Activated CD8-positive, alpha-beta T cell treated with anti-CD3 and anti-CD28 coated beads, Interleukin-2, amount 10 ng/mL, durations not matched to agents 7 days and 5 days (primary cell): Measurements from ENCODE around the gene GAL3ST2. TPM values are rescaled to one million over a fixed set of nuclear protein-coding genes. Genes with fewer than 3 reads are reported as not detected.
A peak's percentile ranks its signal among the peaks of the same experiment; 100 is the strongest.
"Not testable (repeated sequence)": the region's sequence is repeated elsewhere in the genome, so short reads cannot be mapped to it uniquely, and the experiment has no call there.

Experiments
- ATAC-seq: fragments of 150-1000 bp; cut with Tn5 transposase; one replicate; pipeline ENCODE4 v1.10.0; 2021; ENCODE audit warnings: moderate library complexity
- CTCF ChIA-PET: fragments of 350-600 bp; sonication (Branson Sonifier 250); formaldehyde crosslinking; loops from one replicate; lab custom pipeline; 2021; ENCODE audit warnings: antibody characterized with exemption; lab: Charles Lee
- POLR2A ChIA-PET: fragments of 350-600 bp; sonication (Branson Sonifier 250); formaldehyde crosslinking; loops from one replicate; lab custom pipeline; 2021; ENCODE audit warnings: antibody characterized with exemption; lab: Charles Lee
- DNase-seq: peaks from one replicate; pipeline ENCODE4 v3.0.0-alpha.2; 2020
- H3K27ac Mint-ChIP-seq: one replicate; pipeline ENCODE4 v1.8.0; 2021; ENCODE audit warnings: mild to moderate bottlenecking, mixed read lengths
- H3K27me3 Mint-ChIP-seq: one replicate; pipeline ENCODE4 v1.8.0; 2021; ENCODE audit warnings: low read depth, mixed read lengths
- H3K36me3 Mint-ChIP-seq: one replicate; pipeline ENCODE4 v1.8.0; 2021; ENCODE audit warnings: low read depth, mixed read lengths
- H3K4me1 Mint-ChIP-seq: one replicate; pipeline ENCODE4 v1.8.0; 2021; ENCODE audit warnings: low read depth, mixed read lengths
- H3K4me3 Mint-ChIP-seq: one replicate; pipeline ENCODE4 v1.8.0; 2021; ENCODE audit warnings: mild to moderate bottlenecking, mixed read lengths
- H3K9me3 Mint-ChIP-seq: one replicate; pipeline ENCODE4 v1.8.0; 2022; ENCODE audit warnings: mixed read lengths; ENCODE audit not compliant: insufficient read depth
- total RNA-seq, 2 experiments: library from RNA; stranded (reverse); gene quantifications; one replicate each; pipeline ENCODE4 v1.2.3, GENCODE V29; 2021

The GAL3ST2 gene
- total RNA-seq, 2 experiments from 2014 or later: 0.34 TPM

DNA sequence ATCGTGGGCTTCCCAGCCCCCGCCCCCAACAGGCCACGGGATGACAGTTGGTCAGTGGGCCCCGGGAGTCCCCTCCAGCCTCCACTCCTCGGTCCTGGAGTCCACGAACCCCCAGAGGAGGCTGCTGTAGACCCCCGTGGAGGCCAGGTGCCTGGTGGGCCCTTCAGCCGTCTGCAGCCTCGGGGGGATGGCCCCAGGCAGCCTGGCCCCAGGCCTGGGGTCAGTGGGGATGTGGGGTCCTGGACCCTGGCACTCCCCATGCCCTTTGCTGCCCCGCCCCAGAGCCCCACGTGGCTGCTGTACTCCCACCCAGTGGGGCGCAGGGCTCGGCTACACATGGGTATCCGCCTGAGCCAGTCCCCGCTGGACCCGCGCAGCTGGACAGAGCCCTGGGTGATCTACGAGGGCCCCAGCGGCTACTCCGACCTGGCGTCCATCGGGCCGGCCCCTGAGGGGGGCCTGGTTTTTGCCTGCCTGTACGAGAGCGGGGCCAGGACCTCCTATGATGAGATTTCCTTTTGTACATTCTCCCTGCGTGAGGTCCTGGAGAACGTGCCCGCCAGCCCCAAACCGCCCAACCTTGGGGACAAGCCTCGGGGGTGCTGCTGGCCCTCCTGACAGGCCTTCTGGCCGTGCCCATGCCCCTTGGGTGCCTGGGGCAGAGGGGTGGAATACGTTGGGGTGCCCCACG, 40.0 kb downstream of the GAL3ST2 start:
- ChIA-PET POLR2A (no interaction called here), CTCF (no interaction called here)
- Mint-ChIP-seq H3K36me3 (no peaks in the 10 kb centered on the region), H3K4me3 (no peak overlapping the region), H3K27ac (no peak overlapping the region), H3K9me3 (no peaks in the 10 kb centered on the region), H3K4me1 (peaks cover 14% of the 10 kb centered on the region), H3K27me3 (no peaks in the 10 kb centered on the region)
- no peak for ATAC-seq
- no peak for DNase-seq

DNA sequence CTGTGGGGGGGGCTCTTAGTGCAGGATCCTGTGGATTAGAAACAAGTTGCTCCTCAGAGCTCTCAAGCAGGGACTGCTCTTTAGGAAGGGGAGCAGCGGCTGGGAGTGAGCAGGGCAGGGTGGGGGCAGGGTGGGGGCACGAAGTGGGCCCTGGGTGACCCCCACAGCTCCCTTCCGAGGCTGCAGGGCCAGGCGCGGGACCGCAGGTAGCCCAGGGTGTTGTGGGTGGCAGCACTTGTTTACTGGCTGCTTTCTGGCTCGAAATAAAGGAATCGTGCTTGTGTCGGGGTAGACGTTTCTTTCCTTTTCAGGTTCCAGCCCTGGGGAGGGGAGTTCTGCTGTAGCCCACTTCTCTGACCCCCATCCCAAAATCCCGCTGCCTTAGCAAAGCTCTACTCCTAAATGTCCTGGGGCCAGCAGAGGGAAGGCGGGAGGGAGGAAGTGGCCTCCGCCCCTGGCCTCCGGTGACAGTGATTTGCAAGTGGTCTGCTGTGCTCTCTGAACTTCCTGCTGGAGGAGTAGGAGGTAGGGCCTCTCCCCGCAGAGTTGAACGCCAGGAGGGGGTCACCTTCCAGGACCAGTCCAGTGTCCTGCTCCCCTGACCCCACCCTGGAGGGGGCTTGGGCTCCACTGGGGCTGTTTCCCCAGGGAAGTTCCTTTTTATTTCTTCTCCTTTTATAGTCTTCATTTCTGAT, 40.7 kb downstream of the GAL3ST2 start:
- ATAC-seq: no peak
- POLR2A ChIA-PET: no interaction called here
- Mint-ChIP-seq H3K36me3 (no peaks in the 10 kb centered on the region), H3K4me3 (peak overlapping the region; percentile 12), H3K9me3 (no peaks in the 10 kb centered on the region), H3K4me1 (peaks cover 18% of the 10 kb centered on the region), H3K27me3 (no peaks in the 10 kb centered on the region), H3K27ac (no peak overlapping the region)
- DNase-seq: no peak
- CTCF ChIA-PET: no interaction called here

DNA sequence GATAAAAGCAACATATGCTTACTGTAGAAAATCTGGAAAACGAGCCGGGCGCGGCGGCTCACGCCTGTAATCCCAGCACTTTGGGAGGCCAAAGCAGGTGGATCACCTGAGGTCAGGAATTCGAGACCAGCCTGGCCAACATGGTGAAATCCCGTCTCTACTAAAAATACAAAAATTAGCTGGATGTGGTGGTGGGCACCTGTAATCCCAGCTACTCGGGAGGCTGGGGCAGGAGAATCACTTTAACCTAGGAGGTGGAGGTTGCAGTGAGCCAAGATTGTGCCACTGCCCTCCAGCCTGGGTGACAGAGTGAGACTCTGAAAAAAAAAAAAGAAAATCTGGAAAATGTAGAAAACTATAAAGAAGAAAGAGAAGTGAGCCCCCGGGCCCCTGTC, 41.2 kb downstream of the GAL3ST2 start:
- H3K36me3 Mint-ChIP-seq, H3K27ac Mint-ChIP-seq, H3K9me3 Mint-ChIP-seq, CTCF ChIA-PET, POLR2A ChIA-PET, ATAC-seq, DNase-seq, H3K27me3 Mint-ChIP-seq, H3K4me3 Mint-ChIP-seq: not testable (repeated sequence)
- peaks cover 21% of the 10 kb centered on the region for H3K4me1 Mint-ChIP-seq

DNA sequence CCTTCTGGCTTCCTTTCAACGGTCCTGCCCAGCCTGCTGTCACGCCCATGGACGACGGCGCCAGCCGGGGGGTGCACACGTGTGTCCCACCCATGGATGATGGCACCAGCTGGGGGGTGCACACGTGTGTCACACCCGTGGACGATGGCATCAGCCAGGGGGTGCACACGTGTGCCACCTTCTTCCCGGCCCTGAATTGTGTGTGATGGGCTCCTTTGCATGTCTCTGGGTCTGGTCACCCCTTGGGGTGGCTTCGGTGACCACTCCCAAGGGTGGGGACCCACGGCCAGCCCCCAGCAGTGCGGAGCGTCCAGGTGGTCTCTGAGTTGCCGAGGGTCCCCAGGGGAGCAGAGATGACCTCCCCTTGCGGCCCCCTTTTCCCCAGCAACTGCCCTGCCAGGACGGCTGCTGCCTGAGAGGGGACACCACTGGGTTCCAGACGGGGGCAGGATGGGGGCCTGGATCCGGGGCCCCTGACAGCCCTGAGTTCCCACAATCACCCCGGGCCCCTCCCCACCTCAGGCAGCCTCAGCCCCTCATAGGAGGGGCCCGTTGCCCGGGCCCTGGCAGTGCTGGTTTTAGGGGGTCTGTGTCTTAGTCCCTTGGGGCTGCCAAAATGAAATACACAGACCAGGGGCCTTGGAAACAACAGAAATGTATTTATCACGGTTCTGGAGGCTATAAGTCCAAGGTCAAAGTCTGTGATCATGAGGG, 41.8 kb downstream of the GAL3ST2 start:
- no peak overlapping the region for H3K27ac Mint-ChIP-seq
- no peak for DNase-seq
- H3K4me1 Mint-ChIP-seq: peaks cover 19% of the 10 kb centered on the region
- no peaks in the 10 kb centered on the region for H3K36me3 Mint-ChIP-seq
- H3K4me3 Mint-ChIP-seq: no peak overlapping the region
- H3K27me3 Mint-ChIP-seq: peaks cover 3% of the 10 kb centered on the region
- ChIA-PET CTCF (no interaction called here), POLR2A (no interaction called here)
- no peak for ATAC-seq
- no peaks in the 10 kb centered on the region for H3K9me3 Mint-ChIP-seq

DNA sequence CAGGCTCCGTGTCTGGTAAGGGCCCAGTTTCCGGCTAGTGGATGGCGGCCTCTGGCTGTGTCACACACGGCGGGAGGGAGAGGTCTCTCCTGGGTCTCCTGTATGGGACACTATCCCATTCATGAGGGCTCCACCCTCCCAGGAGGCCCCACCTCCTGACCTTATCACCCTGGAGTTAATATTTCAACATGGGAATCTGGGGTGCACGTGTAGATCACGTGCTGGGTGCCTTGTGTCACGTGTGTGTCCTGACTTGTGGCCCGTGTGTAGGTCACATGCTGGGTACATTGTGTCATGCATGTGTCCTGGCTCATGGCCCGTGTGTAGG, 42.3 kb downstream of the GAL3ST2 start:
- ATAC-seq: no peak

DNA sequence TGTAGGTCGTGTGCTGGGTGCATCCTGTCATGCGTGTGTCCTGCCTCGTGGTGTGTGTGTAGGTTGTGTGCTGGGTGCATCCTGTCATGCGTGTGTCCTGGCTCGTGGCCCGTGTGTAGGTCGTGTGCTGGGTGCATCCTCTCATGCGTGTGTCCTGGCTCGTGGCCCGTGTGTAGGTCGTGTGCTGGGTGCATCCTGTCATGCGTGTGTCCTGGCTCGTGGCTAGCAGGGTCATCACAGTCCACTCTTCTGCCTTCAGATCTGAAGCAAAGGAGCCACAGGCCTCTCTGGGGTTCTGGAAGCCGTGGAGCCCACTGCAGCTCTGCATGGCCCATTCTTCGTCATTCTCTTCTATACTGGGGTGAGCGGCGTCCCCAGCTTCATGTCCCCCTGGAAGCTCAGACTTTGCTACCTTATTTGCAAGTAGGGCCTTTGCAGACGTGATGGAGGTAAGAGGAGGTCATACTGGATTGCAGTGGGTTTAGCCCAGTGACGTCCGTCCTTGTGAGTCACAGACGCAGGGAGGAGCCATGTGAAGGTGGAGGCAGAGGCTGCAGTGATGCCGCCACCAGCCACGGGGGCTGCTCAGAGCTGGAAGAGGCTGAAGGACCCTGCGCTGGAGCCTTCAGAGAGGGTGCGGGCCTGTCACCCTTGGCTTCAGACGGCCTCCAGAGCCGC, 43.5 kb downstream of the GAL3ST2 start:
- H3K36me3 Mint-ChIP-seq, CTCF ChIA-PET, H3K27me3 Mint-ChIP-seq, DNase-seq, ATAC-seq, H3K27ac Mint-ChIP-seq, H3K9me3 Mint-ChIP-seq, H3K4me3 Mint-ChIP-seq: not testable (repeated sequence)
- peaks cover 19% of the 10 kb centered on the region for H3K4me1 Mint-ChIP-seq
- POLR2A ChIA-PET: interaction anchor here (0.6 kb wide), 1 partner anchor 12 kb away, joined by 3 read pairs; no protein-coding TSS in a partner anchor

More for the DNA sequence above, 42.3 kb downstream of the GAL3ST2 start:
- no peak for DNase-seq
- Mint-ChIP-seq H3K36me3 (peaks cover 3% of the 10 kb centered on the region), H3K27me3 (peaks cover 3% of the 10 kb centered on the region), H3K27ac (no peak overlapping the region), H3K9me3 (no peaks in the 10 kb centered on the region), H3K4me3 (no peak overlapping the region), H3K4me1 (peaks cover 20% of the 10 kb centered on the region)
- ChIA-PET CTCF (no interaction called here), POLR2A (no interaction called here)

DNA sequence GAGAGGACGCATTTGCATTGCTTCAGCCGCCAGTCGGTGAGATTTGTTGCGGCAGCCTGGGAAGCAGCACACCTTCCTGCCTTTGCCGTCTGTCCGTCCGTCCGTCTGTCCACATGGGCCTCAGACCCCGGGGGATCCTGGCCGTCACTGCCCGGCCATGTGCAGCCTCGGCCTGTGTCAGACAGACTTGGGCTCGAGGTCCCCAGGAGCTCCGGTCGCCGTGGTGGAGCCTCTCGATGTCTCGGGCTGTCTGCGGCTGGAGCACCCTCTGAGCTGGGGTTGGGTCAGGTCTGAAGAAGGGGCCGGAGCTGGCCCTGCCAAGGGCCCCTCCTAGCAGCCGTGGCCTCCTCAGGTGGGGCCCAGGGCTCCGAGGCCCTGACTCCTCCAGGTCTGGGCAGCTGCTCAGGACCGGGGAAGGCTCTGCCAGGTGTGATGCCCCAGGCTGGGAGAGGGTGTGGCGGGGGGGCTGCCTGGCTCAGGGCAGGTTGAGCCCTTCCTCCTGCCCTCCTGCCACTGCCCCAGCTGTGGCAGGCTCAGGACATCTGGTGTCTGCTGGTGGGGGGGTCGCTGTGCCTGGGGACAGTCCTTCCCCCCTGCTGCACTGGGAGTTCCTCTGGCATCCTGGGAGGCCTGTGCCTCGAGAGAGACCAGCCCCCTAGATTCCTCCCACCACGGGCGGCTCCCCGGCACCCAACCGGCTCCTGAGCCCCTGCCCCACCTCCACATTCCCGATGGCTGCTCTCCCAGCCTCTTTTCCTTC, 44.2 kb downstream of the GAL3ST2 start:
- CTCF ChIA-PET: no interaction called here
- POLR2A ChIA-PET: interaction anchor here (0.6 kb wide), 1 partner anchor 11 kb away, joined by 3 read pairs; no protein-coding TSS in a partner anchor
- H3K4me3 Mint-ChIP-seq: no peak overlapping the region

DNA sequence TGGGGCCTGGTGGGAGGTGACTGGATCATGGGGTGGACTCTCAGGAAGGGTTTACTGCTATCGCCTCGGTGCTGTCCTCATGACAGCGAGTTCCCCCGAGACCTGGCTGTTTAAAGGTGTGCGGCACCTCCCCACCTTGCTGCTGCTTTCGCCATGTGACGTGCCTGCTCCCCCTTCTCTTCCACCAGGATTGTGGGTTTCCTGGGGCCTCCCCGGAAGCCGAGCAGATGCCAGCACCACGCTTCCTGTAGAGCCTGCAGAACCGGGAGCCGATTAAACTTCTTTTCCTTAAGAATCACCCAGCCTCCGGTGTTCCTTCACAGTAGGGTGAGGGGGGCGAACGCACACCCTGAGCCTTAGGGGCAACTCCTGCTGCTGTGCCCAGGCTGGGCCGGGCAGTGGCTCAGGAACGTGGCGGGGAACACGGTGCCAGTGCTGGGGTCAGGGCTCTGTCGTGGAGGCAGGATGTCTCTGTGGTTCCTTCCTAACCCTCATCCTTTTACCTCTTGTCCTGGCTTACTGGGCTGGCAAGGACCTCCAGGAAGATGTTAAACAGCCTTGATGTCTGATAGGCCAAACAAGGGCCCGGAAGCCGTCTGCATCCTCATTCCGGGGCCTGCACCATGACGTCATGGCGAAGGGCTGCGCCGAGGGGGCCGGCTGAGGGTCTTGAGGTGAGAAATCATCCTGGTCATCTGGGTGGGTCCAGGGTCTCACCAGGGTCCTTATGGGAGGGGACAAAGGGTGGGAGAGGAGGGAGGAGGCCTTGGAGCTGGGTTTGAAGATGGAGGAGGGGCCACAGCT, 45.0 kb downstream of the GAL3ST2 start:
- no peak for ATAC-seq
- Mint-ChIP-seq H3K36me3 (peaks cover 6% of the 10 kb centered on the region), H3K27me3 (peaks cover 8% of the 10 kb centered on the region), H3K27ac (no peak overlapping the region), H3K9me3 (peaks cover 2% of the 10 kb centered on the region), H3K4me1 (peaks cover 21% of the 10 kb centered on the region), H3K4me3 (no peak overlapping the region)
- CTCF ChIA-PET: no interaction called here
- POLR2A ChIA-PET: no interaction called here
- no peak for DNase-seq

More for the DNA sequence above, 44.2 kb downstream of the GAL3ST2 start:
- Mint-ChIP-seq H3K4me1 (peaks cover 19% of the 10 kb centered on the region), H3K27ac (no peak overlapping the region), H3K27me3 (peaks cover 7% of the 10 kb centered on the region), H3K36me3 (peaks cover 6% of the 10 kb centered on the region), H3K9me3 (no peaks in the 10 kb centered on the region)
- DNase-seq (no peak), ATAC-seq (no peak)

DNA sequence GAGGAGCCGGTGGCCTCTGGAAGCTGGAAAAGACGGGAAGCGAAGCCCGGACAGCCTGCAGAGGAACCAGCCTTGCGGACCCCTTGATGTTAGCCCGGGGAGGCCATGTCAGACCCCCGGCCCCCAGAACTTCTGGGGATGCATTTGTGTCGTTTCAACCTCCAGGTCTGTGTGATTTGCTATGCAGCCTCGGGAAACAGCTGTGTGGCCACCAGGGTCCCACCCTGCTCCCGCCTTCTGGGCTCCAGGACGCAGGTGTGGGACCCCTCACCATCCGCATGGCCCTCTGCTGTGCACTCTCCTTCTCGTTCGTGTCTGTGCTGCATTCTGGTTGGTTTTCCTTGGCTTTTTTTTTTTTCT, 45.6 kb downstream of the GAL3ST2 start:
- CTCF ChIA-PET: no interaction called here
- H3K27ac Mint-ChIP-seq: no peak overlapping the region

DNA sequence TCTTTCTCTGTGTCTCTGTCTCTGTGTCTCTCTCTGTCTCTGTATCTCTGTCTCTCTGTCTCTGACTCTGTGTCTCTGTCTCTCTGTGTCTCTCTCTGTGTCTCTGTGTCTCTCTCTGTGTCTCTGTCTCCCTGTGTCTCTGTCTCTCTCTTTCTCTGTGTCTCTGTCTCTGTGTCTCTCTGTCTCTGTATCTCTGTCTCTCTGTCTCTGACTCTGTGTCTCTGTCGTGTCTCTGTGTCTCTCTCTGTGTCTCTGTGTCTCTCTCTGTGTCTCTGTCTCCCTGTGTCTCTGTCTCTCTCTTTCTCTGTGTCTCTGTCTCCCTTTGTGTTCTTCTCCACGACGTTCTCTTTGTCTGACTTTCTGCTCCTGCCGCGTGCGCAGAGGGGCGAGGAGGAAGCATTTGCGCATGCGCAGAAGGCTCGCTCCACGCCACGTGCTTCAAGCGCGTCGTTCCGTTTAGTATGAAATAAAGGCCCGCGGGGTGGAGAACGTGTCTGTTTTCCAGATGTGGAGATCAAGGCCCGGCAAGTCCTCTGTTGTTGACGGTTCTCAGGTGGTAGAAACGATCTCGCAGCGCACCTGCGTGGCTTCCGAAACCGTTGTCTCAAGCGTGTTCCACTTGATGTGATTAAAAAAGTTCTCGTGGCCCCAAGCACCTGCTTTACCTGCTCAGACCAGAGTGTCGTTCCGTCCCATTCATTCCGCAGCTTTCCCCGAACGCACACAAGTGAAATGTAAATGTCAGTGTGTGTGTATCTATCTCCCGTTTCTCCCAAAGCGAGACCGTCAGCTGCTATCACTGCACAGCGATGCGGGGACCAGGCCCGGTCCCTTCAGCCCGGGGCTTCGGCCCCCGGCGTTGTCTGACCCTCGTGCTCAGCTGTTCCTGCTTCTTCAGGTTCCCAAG, 47.2 kb downstream of the GAL3ST2 start:
- DNase-seq, H3K36me3 Mint-ChIP-seq, H3K4me3 Mint-ChIP-seq, H3K27me3 Mint-ChIP-seq, POLR2A ChIA-PET, CTCF ChIA-PET, ATAC-seq: not testable (repeated sequence)
- Mint-ChIP-seq H3K9me3 (peaks cover 19% of the 10 kb centered on the region), H3K4me1 (peaks cover 25% of the 10 kb centered on the region), H3K27ac (peak overlapping the region; percentile 37)

More for the DNA sequence above, 45.6 kb downstream of the GAL3ST2 start:
- ATAC-seq (no peak), DNase-seq (no peak)
- Mint-ChIP-seq H3K9me3 (peaks cover 8% of the 10 kb centered on the region), H3K4me1 (peaks cover 25% of the 10 kb centered on the region), H3K4me3 (no peak overlapping the region), H3K36me3 (peaks cover 6% of the 10 kb centered on the region), H3K27me3 (peaks cover 8% of the 10 kb centered on the region)
- POLR2A ChIA-PET: no interaction called here
